Measurements from ENCODE around the gene NEUROD6.

DNA sequence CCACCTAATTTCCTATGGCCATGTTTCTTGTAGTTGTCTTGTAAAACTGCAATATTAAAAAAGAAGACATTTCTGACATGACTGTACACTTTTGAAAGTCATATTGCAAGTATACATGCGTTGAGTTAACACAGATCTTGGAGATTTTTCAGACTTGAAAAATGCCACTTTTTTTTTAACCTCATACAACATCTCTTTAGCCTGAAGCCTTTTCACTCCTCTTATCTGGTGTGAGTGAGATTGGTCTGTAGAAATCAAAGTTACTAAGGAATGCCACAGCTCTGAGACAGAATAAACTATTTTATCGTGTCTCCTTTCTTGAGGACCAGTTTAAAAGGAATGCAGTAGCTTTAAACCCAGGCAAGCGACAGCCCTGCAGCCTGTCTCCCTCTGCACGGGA is 43.9 kb upstream of the NEUROD6 start:
- no peak for TF ChIP-seq SIN3A (IDR thresholded peaks at IDR 0.05; ENCODE audit: borderline replicate concordance, insufficient read depth, low read depth, low read length)
- no peak for TF ChIP-seq CTCF (IDR thresholded peaks at IDR 0.05)
- TF ChIP-seq, protein P1, sequence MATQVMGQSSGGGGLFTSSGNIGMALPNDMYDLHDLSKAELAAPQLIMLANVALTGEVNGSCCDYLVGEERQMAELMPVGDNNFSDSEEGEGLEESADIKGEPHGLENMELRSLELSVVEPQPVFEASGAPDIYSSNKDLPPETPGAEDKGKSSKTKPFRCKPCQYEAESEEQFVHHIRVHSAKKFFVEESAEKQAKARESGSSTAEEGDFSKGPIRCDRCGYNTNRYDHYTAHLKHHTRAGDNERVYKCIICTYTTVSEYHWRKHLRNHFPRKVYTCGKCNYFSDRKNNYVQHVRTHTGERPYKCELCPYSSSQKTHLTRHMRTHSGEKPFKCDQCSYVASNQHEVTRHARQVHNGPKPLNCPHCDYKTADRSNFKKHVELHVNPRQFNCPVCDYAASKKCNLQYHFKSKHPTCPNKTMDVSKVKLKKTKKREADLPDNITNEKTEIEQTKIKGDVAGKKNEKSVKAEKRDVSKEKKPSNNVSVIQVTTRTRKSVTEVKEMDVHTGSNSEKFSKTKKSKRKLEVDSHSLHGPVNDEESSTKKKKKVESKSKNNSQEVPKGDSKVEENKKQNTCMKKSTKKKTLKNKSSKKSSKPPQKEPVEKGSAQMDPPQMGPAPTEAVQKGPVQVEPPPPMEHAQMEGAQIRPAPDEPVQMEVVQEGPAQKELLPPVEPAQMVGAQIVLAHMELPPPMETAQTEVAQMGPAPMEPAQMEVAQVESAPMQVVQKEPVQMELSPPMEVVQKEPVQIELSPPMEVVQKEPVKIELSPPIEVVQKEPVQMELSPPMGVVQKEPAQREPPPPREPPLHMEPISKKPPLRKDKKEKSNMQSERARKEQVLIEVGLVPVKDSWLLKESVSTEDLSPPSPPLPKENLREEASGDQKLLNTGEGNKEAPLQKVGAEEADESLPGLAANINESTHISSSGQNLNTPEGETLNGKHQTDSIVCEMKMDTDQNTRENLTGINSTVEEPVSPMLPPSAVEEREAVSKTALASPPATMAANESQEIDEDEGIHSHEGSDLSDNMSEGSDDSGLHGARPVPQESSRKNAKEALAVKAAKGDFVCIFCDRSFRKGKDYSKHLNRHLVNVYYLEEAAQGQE (IDR thresholded peaks at IDR 0.05; ENCODE audit: insufficient read depth in 1 of 2, low read depth in 2 of 2, low read length in 1 of 2) = no peak
- TF ChIP-seq POLR2AphosphoS5 (IDR thresholded peaks at IDR 0.05; ENCODE audit: low read depth, low read length) = no peak

Data from Panc1 (cell line).